GM18507 (cell line): ENCODE measurements around the gene ABCA4.
A peak's percentile ranks its signal among the peaks of the same experiment; 100 is the strongest.

ENCODE experiments used
- DNase-seq: peaks from one replicate; pipeline ENCODE4 v3.0.0; 2011; ENCODE audit warnings: low read depth; ENCODE audit not compliant: insufficient read length; ENCODE audit errors: extremely low spot score
- FAIRE-seq: peaks from 2 replicates; lab custom pipeline; 2011; peaks lifted over from hg19 to GRCh38; lab: Jason Lieb, UNC

Gene ABCA4

DNA sequence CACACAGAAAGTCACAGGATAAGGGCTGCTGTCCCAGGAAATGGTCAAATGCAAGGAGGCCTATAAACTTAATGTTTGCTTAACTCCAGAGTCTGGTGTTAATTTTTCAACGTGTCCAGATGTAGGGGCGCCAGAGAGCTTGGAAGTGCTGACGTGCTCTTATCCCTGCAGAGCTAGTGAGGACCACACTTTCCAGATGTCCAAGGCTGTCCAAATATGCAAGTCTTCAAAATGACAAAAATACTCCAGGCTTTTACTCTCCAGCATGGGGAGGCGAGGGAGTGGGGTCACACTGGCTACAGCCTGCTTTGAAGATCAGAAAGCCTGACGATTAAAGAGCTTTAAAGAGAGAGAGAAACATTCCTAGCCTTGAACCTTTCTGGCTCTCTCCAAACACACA is 57.6 kb downstream of the ABCA4 start:
- FAIRE-seq: no peak

DNA sequence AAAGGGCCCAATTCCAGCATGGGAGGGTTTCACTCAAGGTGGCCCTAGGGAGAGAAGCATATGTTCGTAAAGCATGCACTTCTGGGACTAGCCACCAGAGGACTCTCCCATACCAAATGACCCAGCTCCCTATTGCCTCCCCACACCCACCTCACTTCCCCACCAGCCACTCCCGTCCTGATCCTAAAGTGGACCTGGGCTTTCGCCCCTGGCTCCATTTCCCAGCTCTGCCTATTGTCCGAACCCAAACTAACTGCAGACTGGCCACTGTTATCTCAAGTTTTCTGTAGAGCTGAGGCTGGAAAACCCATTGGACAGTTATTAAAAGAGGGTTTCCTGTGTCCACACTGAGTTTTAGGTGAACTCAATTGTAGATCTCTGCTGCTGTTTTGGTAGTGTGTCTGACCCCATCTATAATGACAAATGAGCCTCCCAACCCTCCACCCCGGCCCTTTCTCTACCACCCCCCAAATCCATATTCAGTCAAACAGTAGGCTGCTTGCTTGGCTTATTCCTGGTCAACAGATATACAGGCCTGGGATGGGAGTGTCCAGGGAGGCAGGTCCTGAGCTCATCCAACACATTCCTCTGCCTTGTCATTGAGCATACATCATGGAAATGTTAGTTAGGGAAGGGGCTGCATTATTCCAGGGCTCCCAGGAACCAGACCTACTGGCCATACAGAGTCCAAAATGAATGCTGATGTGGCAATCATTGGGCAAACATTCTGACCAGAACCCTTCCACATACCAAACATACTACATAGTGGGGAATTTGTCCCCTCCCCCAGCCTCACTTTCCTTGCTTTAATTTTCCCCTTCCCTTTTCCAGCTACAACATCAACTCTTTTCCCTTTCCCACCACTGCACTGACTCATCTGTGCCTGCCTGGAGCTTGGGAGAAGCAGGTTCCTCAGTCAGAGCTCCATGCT is 59.2 kb downstream of the ABCA4 start:
- DNase-seq (peak; percentile 36), FAIRE-seq (peak; percentile 79)

More for the DNA sequence above, 57.6 kb downstream of the ABCA4 start:
- DNase-seq: no peak

DNA sequence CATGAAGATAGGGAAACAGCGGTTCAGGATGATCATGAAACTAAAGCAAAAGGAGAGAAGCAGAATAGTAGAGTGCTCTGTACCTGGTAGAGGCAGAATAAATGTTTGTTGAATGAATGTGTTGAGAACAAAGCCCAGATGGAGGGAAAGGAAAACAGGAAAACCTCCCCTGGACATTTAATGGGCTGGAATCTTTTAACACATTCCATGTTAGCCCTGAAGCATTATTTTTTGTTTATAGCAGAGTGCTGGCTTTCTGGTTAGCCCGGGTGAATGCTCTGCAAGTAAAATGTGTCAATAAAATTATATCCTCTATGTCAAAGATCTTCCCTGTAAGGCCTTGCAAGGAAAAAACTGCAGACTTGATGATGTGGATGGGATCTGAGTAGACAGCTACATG is 60.2 kb downstream of the ABCA4 start:
- DNase-seq (no peak), FAIRE-seq (no peak)

DNA sequence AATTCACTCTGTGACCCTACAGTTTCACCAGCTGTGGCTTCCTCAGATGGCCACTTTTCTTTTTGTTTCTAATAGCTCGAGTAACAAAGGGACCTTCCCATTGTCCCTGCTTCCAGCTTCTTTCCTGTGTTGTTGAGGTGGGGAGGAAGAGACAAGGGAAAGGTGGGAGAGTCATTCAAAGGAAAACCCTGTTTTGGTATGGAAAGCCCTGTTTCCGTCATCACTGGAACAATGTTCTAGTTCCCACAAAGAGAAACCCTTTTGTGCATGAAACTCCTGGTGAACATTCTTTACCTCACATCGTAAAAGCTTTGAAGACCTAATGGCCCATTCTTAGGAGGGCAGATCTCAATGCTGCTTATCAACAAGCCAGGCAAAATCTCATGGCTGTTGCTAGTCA is 62.2 kb downstream of the ABCA4 start:
- DNase-seq (no peak), FAIRE-seq (no peak)

DNA sequence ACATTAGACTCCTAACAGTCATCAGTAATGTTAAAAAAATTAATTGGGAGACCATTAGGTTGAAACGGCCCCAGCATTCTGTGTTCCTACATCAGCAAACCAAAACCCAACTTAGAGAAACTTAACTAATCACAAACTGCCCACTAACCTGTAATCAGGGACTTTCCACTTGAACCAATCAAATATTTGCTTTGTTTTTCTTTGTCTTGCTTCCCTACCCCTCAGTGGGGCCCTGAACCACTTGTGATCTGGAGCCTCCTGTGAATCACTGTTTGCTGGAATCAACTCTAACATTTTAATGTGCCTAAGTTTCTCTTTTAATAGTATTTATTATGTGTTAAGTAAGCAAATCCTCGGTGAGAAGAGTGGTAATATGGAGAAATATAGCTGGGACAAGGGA is 64.0 kb downstream of the ABCA4 start:
- DNase-seq (no peak), FAIRE-seq (no peak)

DNA sequence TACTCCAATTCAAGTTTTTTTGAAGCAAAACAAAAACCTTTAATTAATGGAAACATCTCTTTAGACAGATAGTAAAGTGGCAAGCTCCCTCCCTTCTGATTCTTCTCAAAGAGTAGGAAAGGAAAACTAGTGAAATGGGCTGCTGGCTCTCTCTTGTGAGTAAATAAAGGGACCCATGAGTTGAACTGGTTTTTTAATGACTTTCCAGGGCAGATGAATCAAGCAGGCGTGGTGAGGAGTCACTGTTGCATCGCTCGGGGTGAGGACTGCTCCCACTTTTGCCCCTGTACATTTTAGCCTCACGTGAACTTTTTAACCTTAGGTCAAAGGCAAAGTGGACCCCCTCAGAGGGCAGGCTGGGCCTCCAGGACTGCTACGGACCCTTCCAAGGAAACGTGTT is 64.8 kb downstream of the ABCA4 start:
- DNase-seq: no peak
- FAIRE-seq: no peak

DNA sequence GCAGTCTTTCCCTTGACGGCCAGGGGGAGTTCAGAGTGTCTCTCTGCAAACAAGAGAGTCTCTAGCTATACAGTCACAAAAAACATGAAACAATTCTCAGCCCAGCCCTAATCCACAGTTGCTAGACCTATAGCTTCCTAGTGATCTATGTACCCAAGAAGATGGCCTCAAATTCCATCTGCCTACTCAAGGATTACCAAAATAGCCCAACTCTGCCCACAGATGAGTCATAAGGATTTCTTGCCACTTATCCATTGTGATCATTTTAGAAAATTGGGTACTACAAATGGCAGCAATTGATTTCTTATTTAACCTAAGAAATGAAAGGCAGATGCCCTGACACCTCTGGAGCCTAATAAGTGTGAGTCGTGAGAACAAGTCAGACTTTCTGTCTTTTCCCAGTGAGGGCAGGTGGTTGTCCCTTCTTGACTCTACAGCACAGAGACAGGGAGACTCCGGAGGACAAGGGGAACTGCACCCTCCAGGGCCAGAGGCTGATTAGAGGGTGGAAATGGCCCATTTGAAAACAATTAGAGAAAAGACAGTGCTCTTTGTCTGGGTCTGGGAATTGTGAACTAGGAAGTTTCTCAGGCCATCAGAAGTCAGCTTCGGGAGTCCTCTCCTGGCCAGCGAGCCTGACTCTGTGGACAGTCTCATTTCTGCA is 65.4 kb downstream of the ABCA4 start:
- FAIRE-seq: no peak
- no peak for DNase-seq

DNA sequence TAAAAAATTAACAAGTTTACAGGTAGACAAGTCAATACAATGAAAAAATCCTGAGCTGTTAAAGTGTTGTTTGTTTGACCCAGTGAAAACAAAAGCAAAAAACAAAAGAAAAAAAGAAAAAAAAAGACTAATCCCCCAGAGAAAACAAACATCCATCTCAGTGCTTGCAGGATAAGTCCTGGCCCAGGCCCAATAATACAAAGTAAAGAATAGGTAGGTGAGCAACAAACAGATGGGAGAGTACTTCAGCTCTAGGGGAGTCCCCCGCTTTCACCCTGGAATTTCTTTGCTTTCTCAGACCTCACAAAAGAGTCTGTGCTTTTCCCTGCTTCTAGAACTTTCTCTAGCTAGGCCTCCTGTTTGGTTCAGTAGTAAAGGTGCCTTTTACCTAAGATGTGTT is 70.3 kb downstream of the ABCA4 start:
- DNase-seq: no peak
- FAIRE-seq: no peak

DNA sequence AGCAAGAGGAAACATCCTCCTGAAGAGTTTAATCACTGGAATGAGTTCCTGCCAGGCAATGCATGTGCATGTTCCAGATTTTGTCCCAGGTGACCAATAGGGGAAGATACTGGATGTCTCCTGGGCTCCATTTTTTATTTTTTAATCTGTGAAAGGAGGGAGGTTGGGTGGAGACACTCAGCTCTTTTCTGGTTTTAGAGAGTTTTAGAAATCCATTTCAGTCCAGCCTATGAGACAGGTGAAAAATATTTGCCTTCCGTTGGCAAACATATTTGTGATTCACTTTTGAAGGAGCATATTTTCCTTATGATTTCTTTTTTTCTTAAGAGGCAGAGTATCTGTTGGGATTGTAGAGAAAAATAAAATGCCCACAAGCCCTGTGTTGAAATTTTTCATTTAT is 70.7 kb downstream of the ABCA4 start:
- FAIRE-seq: no peak
- no peak for DNase-seq

DNA sequence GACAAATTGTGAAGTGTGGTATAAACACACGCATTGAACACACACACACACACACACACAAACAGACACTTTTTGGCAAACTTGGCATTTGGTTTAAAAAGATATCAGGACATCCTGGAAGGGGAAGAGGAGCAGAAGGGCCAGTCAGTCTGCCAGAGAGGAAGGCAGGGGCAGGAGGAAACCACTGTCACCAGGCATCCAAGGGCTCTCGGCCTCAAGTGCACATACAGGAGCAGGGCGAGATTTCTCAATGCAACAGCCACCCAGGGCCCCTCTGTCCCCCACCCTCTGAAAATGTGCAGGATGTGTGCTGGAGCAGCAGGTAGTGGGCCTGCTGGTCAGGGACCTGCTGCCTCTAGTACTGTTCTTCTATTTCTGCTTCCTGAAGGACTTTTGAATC is 71.2 kb downstream of the ABCA4 start:
- DNase-seq: no peak
- FAIRE-seq: no peak

DNA sequence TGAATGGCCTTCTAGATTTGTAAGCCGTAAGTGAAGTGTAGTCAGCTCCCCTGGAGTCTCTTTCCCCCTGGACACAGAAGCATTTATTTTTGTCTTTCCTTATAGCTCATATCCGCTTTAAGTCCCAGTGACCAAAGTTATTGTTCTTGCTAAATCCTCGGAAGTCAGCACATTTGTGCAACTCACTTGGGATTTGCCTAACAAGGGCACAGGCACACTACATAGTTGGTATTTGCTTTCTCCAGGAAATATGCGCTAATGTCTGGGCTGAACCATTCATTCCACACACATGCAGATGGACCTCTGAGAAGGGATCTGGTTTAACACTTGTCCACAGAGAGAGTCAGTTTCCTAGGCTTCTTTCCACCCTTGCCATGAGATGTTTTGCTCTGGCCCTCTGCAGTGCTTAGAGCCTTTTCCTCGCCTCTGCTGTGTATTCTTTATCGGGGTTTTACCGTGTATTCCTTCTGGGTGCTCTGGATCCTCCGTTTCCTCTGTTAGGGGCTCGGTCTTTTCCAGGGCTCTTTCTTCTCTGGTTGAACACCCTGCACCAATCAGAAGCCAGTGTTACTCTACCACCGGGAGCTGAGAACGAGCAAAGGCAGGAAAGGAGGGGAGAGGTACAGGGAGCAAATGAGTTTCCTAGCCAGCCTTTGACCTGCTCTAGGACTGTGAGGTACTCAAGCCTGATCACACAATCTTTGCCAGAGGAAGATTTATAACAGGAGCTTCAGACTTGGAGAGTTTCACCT is 72.4 kb downstream of the ABCA4 start:
- DNase-seq (no peak), FAIRE-seq (no peak)

DNA sequence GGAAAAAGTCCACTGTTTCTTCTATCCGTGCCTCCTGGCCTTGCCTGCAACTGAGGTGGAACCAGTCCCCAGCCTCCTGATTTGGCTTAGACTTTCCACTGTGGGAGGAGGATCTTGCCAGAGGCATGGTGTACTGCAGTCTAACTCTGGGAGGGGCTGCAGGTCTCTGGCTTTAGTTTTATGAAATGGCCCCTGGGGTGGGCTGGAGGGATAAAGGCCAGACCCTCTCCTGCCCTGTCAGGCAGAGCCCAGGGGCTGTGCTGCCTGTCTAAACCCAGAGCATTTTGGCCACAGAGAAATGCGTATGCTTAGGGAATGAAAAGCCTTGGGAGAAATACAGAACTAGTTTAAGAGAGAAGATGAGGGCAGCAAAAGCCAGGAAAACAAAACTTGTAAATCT is 73.0 kb downstream of the ABCA4 start:
- DNase-seq: no peak
- FAIRE-seq: no peak

DNA sequence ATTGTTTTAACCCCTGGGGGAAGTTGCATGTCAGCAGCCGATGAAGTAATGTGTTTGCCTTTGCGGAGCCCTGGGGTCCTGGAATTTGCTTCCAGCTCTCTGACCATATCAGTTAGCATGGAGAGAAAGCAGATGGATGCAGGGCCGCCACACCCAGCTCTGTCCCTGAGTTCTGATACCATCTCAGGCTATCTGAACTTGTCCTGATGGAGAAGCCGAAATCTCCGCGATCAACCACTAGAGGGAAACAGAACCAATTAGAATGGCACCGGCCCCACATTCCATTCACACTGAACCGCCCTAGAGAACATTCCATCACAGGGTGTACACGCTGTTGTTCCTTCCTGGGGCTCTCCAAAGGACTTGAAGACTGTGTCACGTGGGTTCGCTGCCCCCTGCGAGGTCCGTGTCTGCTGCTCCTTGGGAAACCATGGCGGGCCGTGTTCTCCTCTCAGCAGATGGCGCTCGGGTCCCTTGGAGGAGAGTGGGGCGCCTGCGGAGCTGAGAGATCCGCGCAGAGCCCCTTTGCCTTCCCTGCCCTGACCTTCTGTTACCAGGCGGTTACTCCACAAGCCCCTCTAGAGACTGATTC is 75.4 kb downstream of the ABCA4 start:
- no peak for FAIRE-seq

DNA sequence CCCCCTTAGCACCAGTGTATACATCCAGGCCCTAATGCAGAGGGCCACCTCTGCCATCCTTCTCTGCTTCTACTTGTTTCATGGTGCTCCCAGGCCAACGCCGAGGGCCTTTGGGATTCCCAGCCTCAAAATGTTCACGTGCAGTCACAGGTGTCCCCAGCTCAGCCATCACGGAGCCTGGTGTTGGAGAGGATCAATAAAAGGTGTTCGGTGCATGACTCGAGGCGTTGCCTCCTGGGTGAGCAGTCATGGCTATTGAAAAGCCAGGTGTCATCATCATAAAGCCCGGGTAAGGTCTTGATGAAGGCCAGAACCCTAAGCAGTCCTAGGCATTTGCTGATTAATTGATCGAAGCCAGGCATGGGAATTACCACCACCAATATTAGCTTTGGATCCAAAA is 76.1 kb downstream of the ABCA4 start:
- FAIRE-seq: no peak
- DNase-seq: no peak

More for the DNA sequence above, 75.4 kb downstream of the ABCA4 start:
- DNase-seq: no peak

DNA sequence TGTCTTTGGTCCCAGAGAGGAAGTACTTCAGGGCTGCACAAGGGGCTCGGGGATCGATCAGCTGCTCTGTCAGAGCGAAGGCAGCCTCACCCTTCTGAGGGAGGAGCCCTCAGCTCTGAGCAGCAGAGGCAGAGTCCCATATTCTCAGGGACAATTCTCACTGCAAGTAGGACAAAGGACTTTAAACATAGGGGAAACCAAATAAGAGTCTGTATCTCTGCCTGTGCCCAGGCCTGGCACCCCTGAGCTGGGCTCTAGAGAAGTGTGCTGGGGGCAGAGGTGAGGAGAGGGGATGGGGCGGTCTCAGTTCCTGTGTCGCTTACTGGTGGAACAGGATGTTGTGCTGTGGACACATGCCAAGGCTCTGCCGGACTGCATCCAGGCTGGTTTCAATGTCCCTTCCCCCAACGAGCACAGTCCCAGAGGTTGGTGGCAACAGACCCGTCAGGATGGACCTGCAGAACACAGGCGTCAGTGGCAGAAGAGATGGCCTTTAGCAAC is 76.6 kb downstream of the ABCA4 start:
- FAIRE-seq (no peak), DNase-seq (no peak)

DNA sequence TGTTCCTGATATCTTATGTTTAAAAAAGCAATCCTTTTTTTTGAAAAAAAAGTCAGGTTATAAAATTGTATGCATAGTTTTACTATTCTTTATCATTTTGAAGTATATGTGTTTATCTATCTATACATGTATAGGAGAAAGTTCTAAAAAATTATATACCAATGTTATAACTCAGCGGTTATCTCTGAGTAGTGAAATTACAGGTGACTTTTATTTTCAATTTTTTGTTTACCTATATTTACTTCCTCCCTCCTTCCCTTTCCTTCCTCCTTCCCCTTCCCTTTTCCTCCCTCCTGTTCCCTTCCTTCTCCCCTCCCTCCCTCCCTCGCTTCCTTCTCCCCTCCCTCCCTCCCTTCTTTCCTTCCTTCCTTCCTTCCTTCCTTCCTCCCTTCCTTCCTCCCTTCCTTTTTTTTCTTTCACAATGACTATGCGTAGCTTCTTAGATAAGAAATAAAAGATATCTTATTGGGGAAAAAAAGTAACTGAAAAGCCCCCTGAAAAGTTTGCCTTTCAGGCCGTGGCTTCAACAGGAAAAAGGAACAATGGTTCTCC is 77.1 kb downstream of the ABCA4 start:
- no peak for DNase-seq
- FAIRE-seq: no peak

DNA sequence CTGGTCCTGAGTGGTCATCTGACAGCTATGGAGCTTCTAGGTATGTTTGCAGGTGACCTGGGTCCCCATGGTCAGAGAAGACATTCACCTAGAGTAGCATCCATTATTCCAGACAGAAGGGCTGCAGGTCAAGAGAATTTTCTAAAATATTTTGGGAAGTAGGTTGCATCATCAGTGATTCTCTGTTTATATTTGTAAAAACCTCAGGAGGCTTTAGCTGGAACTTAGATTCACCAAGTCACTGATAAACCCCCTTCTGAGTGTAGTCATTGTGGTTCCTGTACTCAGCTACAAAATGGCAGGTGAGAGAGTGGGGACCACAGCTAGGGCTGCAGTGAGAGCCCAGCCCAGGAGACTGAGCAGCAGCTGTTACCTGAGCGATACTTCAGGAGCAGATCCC is 78.6 kb downstream of the ABCA4 start:
- DNase-seq (no peak), FAIRE-seq (no peak)

DNA sequence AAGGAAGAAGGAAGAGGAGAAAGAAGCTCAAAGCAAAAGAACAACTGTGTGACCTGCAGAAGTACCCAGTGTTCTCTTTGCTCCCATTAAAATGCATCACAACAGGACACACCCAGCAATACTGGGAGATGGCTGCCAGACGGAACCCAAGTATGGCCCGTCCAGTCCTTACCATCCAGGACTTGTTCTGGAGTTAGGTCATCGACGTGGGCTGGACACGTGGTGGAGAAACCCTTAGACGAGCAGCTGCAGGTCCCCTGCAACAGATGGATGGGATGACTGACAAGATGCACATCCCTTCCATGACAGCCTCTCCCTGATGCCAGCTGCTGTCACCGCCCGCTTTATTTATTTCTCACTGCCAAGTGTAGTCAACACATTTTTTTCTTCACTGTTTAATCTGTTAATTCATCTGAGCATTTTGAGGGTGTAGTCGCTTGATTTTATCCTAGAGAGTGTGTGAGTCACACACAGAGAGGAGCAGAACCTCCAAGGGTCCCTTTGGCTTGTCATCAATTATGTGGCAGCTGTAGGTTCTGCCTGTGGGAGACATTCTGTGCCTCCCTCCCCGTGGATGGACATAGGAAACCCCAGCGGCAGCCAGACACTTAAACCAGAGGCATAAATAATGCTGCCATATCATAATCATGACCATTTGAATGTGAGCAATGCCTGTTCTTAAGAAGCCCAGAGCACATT is 80.9 kb downstream of the ABCA4 start:
- FAIRE-seq: no peak
- no peak for DNase-seq

DNA sequence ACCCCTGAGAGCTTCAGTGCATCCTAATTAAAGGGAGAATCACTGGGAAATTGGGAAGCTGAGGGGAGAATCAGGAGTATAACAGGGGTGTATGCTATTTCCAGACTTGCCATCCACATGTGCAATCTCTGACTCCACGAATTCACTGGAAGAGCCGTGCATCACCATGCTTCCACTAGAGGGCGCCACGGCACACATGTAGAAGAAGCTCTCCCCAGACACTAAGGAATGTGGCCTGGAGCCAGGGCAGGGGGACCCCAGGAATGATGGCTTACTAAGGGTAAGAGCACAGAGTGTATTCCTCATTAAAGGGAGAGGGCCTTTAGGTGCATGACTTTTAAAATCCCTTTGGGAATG is 81.5 kb downstream of the ABCA4 start:
- DNase-seq (peak; percentile 9), FAIRE-seq (peak; percentile 26)
